Activated naive CD4-positive, alpha-beta T cell treated with anti-CD3 and anti-CD28 coated beads, Interleukin-2, amount 50 U/mL, for 72 hours (primary cell): ENCODE data around the gene UNC13B. TPM values are rescaled to one million over a fixed set of nuclear protein-coding genes. Genes with fewer than 3 reads are reported as not detected.
"Not testable (repeated sequence)": the region's sequence is repeated elsewhere in the genome, so short reads cannot be mapped to it uniquely, and the experiment has no call there.

Source experiments
- ATAC-seq, 2 donors: fragments of 150-1000 bp; cut with Tn5 transposase; 2 replicates each; pipeline ENCODE4 v1.10.0; 2021; ENCODE audit warnings: mild to moderate bottlenecking in 2 of 2, moderate library complexity in 2 of 2
- DNase-seq, 2 donors: peaks; one replicate each; pipeline ENCODE4 v3.0.0; 2021 to 2022; ENCODE audit warnings: low spot score in 2 of 2
- H3K27ac Mint-ChIP-seq, 2 donors: one replicate each; pipeline ENCODE4 v1.8.0; 2022; ENCODE audit warnings: mild to moderate bottlenecking in 2 of 2, mixed read lengths in 2 of 2
- H3K36me3 Mint-ChIP-seq, 2 donors: one replicate each; pipeline ENCODE4 v1.8.0; 2022; ENCODE audit warnings: mixed read lengths in 2 of 2
- H3K9me3 Mint-ChIP-seq, 2 donors: one replicate each; pipeline ENCODE4 v1.8.0; 2022; ENCODE audit warnings: mixed read lengths in 2 of 2
- total RNA-seq, 2 donors: library from RNA; stranded (reverse); gene quantifications; one replicate each; pipeline ENCODE4 v1.2.3, GENCODE V29; 2022

UNC13B gene
- total RNA-seq: 1 to 10 TPM; 2.3 to 5.0 TPM

GRCh38 chr9:35161713-35162604 lies at the start of gene UNC13B:
TSS of gene UNC13B (plus strand) at chr9:35162009. CDS start at chr9:35162284, 275 bp downstream.
- DNase-seq (peak; percentile 73 to 82), ATAC-seq (peak; percentile 91 to 95)
- Mint-ChIP-seq H3K36me3 (peaks cover 0 to 4% of the 10 kb centered on the region in 2 donors), H3K27ac (peak within 1 kb of the TSS in 1 of 2 donors; percentile 42), H3K9me3 (no peaks in the 10 kb centered on the region)

DNA sequence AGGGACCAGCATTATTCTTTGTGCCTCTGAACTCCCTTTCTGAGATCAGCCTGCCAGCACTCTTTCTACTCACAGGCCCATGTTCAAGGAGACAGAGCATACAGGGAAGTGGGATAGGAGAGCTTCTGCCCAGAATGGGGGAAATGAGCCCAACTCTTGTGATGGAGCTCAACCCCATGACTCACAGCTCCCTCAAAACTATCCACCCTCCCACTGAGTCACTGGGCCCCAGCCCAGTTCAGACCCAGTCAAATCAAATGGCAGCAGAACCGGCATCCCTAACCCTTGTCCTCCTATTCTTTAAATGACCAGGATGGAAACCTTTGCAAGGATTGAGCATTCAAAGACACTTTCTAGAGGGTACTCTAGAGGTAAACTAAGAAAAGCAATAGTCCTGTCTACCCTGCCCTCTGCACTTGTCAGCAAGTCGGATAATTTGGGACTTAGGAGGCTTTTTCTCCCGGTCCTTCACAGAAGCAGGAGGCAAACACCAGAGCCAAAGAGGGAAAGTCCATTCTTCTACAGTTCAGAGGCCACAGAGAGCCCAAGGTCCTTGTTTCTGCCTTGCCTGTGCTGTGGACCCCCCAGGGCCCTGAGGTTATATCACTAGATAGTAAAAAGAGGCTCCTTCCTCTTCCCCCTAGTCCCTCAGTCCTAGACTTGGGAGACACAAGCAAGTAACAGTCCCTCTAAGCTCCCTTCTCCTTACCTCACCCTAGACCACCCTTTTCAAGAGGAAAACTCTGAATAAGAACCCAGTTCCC lies 49.4 kb upstream of the UNC13B start:
- H3K36me3 Mint-ChIP-seq: peaks cover 0 to 5% of the 10 kb centered on the region in 2 donors
- no peaks in the 10 kb centered on the region for H3K9me3 Mint-ChIP-seq
- DNase-seq (no peak), ATAC-seq (peak in 1 of 2 donors; percentile 4)
- peak overlapping the region; percentile 34 to 75 for H3K27ac Mint-ChIP-seq

DNA sequence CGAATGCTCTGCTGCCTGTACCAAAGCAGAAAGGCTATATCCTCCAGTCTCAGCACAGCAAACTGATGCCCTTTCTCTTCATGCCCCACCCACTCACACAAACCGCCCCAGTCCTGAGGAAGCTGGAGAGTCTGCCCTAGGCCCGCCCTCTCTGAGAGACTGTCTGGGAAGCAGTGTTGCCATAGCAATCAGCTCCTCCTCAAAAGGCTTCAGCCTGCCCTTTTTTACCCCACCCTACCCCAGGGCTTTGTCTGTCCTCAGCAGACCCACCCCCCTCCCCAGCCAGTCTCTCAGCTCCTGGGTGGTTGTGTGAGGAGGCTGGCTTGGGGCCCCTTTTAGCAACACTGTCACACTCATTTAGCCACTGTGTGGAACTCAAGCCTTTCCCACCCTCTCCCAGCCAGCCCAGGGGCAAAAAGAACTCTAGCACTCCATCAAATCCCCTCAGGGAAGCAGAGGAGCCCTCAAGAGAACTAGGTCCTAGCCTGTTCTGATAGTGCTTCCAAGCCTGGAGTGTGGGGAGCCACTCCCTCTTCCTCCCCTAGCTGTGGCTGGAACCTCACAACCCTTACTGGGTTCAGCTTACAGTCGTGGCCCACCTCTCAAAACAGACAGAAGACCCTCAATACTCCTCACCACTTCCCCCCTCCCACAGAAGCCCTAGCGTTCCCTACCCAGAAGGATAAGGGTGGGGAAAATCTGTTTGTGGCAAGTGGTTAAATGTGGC lies 47.5 kb upstream of the UNC13B start:
- Mint-ChIP-seq H3K9me3 (no peaks in the 10 kb centered on the region), H3K36me3 (peaks cover 0 to 5% of the 10 kb centered on the region in 2 donors), H3K27ac (peak overlapping the region; percentile 80 to 92)
- DNase-seq: peak in 1 of 2 donors; percentile 57
- peak; percentile 13 to 18 for ATAC-seq

DNA sequence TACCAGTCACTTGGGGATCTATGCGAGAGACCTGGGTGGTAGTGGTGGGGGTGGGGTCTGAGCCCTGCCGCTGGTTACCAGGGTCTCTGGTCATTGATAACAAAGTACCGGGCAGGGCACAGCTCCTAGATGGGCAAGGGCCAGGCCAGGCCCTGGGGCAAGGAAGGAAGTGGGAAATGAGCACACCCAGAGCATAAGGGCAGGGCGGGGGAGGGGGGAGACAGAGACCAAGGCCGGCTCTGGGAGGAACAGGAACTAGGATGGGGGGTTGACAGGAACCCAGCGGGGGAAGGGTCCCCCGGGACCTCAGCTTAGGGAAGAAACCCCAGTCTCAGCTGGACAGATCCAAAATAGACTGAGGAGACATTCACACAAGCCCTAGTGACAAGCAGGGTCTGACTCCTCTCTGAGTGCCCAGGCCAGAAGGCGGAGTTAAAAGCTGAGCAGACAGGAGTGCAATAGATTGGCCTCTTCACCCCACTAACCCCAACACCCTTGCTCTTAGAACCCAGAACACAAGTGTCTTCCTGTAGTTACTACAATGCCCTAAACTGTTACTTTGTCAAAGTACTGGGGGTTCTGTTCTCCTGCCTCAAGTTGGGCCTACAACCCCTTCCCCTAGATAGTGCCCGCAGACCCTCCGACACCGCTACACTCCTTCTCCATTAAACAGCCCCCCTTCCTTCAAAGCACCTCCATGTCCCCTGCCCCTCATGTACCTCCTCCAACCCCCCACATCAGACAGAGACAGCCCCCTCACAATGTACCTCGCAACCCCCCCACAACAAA lies 46.8 kb upstream of the UNC13B start:
- ATAC-seq (no peak), DNase-seq (peak in 1 of 2 donors; percentile 38)
- H3K36me3 Mint-ChIP-seq: peaks cover 0 to 5% of the 10 kb centered on the region in 2 donors
- peak overlapping the region; percentile 80 to 92 for H3K27ac Mint-ChIP-seq
- H3K9me3 Mint-ChIP-seq: no peaks in the 10 kb centered on the region

DNA sequence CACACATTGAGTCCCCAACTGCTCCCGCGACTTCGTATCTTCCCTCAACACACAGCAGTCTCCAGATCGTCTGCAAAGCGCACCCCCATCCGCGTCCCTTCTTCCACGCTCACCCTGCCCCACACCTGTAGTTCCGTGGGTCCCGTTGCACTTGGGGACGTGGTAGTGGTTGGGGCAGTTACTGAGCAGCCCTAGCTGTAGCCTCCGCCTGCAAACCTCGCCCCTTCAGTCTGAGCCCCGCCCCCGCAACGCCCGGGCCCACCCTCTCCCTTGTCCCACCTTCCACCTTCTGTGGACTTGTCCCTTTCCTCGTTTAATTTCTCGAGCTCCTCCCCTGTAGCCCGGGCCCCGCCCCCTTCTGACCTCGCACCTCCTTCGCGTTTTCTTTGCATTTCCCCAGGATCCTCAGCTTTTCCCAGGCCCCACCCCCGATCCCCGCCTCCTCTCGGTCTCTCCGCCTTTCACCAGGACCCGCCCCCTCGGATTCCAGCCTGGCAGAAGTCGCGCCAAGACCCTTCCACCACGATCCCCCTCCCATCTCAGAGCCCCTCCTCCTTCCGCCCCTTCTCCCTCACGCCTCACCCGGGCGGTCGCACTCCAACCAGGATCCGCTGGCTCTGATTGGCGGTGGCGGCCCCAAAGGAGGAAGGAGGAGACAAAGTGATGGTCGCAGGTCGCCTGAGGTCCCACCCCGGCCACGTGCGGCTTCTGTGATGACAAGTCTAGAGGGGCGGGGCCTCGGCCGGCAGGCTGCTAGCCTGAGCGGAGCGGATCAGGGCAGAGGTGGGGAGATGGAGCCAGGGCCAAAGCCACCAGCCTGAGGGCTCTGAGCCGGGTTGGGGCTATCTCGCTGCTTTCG lies 45.9 kb upstream of the UNC13B start, which contains the start of gene ATOSB:
ATOSB (minus strand) TSS at position 183 of the 859 bp plus-strand sequence. CDS start 7,588 bp downstream, outside the sequence.
- Mint-ChIP-seq H3K36me3 (peaks cover 0 to 5% of the 10 kb centered on the region in 2 donors), H3K9me3 (no peaks in the 10 kb centered on the region), H3K27ac (peak within 1 kb of the TSS; percentile 80 to 92)
- DNase-seq (peak; percentile 87 to 90), ATAC-seq (peak; percentile 64 to 75)

DNA sequence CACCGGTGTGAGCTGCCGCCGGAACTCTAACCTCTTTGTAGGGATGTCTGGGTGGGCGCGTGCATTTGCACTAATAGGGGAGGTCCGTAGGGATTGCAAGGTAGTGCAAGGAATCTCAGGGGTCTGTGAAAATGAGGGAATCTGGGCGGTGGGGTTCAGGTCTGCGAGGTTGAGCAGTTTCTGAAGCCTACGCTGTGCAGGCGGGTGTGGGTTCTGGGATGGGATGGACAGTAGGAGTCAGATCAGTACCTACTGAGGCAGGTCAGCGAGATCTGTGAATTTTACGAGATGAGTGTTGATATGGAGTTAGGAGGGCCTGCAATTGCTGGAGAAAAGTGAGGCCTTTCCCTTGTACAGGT lies 45.3 kb upstream of the UNC13B start:
- Mint-ChIP-seq H3K36me3 (peaks cover 0 to 5% of the 10 kb centered on the region in 2 donors), H3K27ac (peak overlapping the region; percentile 31 to 80), H3K9me3 (no peaks in the 10 kb centered on the region)
- DNase-seq (no peak), ATAC-seq (peak; percentile 3 to 6)

- peak; percentile 67 to 68 for ATAC-seq
- Mint-ChIP-seq H3K27ac (peak overlapping the region; percentile 31 to 80), H3K9me3 (no peaks in the 10 kb centered on the region)
Measured at GRCh38 chr9:35116898-35117551, 44.8 kb upstream of the UNC13B start.

DNA sequence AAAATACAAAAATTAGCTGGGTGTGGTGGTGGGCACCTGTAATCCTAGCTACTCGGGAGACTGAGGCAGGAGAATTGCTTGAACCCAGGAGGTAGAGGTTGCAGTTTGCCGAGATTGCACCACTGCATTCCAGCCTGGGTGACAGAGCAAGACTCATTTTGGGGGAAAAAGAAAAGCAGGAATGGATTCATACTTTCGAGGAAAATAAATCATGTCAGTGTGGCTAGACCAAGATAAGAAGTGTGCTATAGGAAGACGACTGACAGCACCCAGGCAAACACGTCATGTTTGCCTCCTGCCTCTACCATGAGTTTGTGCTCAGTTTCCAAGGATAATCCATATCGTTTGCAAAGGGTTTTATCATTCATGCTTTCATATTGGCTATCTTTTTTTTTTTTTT lies 26.9 kb upstream of the UNC13B start:
- H3K36me3 Mint-ChIP-seq: peaks cover 0 to 6% of the 10 kb centered on the region in 2 donors
- ATAC-seq (no peak), DNase-seq (no peak)
- H3K27ac Mint-ChIP-seq: no peak overlapping the region
- H3K9me3 Mint-ChIP-seq: peaks cover 3 to 5% of the 10 kb centered on the region in 2 donors

More at GRCh38 chr9:35116898-35117551, 44.8 kb upstream of the UNC13B start:
- DNase-seq: peak; percentile 84 to 88
- peaks cover 0 to 5% of the 10 kb centered on the region in 2 donors for H3K36me3 Mint-ChIP-seq

DNA sequence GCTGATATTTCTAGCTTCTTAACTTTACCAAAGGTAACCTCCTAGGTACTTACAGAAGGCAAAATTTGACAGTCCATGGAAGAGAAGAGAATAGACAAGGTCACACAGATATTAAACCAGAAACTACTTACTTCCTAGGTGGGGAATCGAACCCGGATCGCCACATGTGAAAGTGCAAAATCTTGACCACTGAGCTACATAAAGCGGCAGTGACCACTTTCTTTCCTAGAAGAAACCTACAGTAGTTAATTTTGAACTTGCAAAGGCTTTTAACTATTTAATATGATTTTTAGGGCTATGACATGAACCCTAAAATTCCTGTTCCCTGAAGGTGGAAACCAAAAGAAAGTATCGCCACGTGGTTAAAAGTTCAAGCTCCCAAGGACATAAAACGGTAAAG lies 25.8 kb upstream of the UNC13B start:
- H3K27ac Mint-ChIP-seq: no peak overlapping the region
- DNase-seq (no peak), ATAC-seq (no peak)
- H3K9me3 Mint-ChIP-seq: peaks cover 3 to 9% of the 10 kb centered on the region in 2 donors
- peaks cover 4 to 11% of the 10 kb centered on the region in 2 donors for H3K36me3 Mint-ChIP-seq

GRCh38 chr9:35136866-35137265 lies 24.9 kb upstream of the UNC13B start:
- ATAC-seq (no peak), DNase-seq (no peak)
- peaks cover 6 to 10% of the 10 kb centered on the region in 2 donors for H3K36me3 Mint-ChIP-seq
- H3K27ac Mint-ChIP-seq: no peak overlapping the region
- peaks cover 2 to 7% of the 10 kb centered on the region in 2 donors for H3K9me3 Mint-ChIP-seq

GRCh38 chr9:35140093-35140492 lies 21.7 kb upstream of the UNC13B start:
- ATAC-seq: no peak
- Mint-ChIP-seq H3K9me3 (peaks cover 0 to 4% of the 10 kb centered on the region in 2 donors), H3K36me3 (peaks cover 11 to 17% of the 10 kb centered on the region in 2 donors), H3K27ac (no peak overlapping the region)
- DNase-seq: no peak

DNA sequence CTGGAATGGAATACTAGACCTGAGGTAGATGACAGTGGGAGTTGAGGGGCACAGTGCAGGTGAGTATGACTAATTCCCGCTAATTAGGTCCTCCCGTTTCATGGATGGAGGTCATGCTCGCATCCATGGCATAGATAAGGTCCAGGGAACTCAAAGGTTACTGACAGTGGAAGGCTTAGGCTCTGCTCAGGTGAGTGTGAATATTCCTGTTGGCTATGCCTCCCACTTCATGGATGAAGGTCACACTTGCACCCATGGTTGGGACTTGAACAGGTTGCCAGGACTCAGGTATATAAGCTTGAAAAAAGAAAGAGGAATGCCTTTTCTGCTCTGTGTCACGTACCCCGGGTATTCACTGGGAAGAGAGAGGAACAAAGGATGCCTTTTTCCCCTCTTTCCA lies 19.8 kb upstream of the UNC13B start:
- Mint-ChIP-seq H3K27ac (no peak overlapping the region), H3K36me3 (peaks cover 11 to 20% of the 10 kb centered on the region in 2 donors), H3K9me3 (peaks cover 0 to 6% of the 10 kb centered on the region in 2 donors)
- no peak for ATAC-seq
- DNase-seq: no peak

DNA sequence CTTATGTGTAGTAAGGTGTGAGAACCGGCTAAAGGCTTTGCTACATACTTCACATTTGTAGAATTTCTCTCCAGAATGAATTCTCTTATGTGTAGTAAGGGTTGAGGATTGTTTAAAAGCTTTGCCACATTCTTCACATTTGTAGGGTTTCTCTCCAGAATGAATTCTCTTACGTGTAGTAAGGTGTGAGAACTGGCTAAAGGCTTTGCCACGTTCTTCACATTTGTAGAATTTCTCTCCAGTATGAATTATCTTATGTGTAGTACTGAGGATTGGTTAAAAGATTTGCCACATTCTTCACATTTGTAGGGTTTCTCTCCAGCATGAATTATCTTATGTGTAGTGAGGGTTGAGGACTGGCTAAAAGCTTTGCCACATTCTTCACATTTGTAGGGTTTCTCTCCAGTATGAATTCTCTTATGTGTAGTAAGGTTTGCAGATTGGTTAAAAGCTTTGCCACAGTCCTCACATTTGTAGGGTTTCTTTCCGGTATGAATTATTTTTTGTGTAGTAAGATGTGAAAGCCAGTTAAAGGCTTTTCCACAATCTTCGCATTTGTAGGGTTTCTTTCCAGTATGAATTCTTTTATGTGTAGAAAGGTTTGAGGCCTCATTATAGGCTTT lies 13.8 kb upstream of the UNC13B start:
- peaks cover 25 to 39% of the 10 kb centered on the region in 2 donors for H3K36me3 Mint-ChIP-seq
- not testable (repeated sequence) for ATAC-seq, H3K27ac Mint-ChIP-seq, DNase-seq
- H3K9me3 Mint-ChIP-seq: peaks cover 26 to 30% of the 10 kb centered on the region in 2 donors

- peaks cover 19 to 20% of the 10 kb centered on the region in 2 donors for H3K9me3 Mint-ChIP-seq
- no peak for ATAC-seq
- DNase-seq: no peak
- peaks cover 19 to 20% of the 10 kb centered on the region in 2 donors for H3K36me3 Mint-ChIP-seq
- no peak overlapping the region for H3K27ac Mint-ChIP-seq
Measured at GRCh38 chr9:35152926-35153325, 8.9 kb upstream of the UNC13B start.
